Measurements from ENCODE around the gene OAS2. TPM values are rescaled to one million over a fixed set of nuclear protein-coding genes. Genes with fewer than 3 reads are reported as not detected.

Gene OAS2
- total RNA-seq, 2 donors from 2014 or later = 1.6 to 2.3 TPM

DNA sequence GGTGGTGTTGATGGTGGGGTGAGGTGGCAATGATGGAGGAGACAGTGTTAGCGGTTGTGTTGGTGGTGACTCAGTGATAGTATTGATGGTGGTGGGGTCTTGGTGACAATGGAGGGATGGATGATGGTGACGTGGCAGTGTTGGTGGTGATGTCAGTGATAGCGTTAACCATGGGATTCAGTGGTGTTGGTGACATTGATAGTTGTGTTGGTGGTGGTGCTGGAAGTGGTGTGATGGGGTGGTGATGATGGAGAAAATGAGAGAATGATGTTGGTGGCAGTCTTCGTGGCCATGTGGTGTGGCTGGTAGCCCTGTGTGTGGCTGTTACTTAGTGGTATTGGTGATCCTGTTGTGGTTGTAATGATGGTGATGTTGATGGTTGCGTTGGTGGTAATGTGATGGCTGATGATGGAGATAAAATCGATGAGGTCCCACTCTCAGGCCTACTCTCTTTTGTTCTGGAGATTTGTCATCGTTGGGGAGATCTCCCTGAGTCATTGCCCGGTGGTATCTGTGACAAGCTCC lies 80.8 kb downstream of the OAS2 start:
- no peak for DNase-seq
- H3K4me1 ChIP-seq = peaks cover 19% of the 10 kb centered on the region
- H3K27me3 ChIP-seq = peaks cover 0 to 7% of the 10 kb centered on the region in 2 donors
- TF ChIP-seq POLR2A (IDR thresholded peaks at IDR 0.05) = no peak
- TF ChIP-seq, protein P1, sequence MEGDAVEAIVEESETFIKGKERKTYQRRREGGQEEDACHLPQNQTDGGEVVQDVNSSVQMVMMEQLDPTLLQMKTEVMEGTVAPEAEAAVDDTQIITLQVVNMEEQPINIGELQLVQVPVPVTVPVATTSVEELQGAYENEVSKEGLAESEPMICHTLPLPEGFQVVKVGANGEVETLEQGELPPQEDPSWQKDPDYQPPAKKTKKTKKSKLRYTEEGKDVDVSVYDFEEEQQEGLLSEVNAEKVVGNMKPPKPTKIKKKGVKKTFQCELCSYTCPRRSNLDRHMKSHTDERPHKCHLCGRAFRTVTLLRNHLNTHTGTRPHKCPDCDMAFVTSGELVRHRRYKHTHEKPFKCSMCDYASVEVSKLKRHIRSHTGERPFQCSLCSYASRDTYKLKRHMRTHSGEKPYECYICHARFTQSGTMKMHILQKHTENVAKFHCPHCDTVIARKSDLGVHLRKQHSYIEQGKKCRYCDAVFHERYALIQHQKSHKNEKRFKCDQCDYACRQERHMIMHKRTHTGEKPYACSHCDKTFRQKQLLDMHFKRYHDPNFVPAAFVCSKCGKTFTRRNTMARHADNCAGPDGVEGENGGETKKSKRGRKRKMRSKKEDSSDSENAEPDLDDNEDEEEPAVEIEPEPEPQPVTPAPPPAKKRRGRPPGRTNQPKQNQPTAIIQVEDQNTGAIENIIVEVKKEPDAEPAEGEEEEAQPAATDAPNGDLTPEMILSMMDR (IDR thresholded peaks at IDR 0.05) = no peak
- no peak for ATAC-seq
- H3K9me3 ChIP-seq = no peaks in the 10 kb centered on the region
- no peak overlapping the region for H3K27ac ChIP-seq
- no peak overlapping the region for H3K4me3 ChIP-seq
- intact Hi-C loops (cut with DNase I) = loop anchor here (5.0 kb wide), 1 partner anchor 33 kb away; no protein-coding TSS in a partner anchor
- WGBS, 2 donors = 84 to 89% methylated on average over 8 of the region's 8 CpGs
- no peaks in the 10 kb centered on the region for H3K36me3 ChIP-seq (replicated peaks in 1 of 2; ENCODE audit: insufficient read depth in 1 of 2, low read depth in 2 of 2)

DNA sequence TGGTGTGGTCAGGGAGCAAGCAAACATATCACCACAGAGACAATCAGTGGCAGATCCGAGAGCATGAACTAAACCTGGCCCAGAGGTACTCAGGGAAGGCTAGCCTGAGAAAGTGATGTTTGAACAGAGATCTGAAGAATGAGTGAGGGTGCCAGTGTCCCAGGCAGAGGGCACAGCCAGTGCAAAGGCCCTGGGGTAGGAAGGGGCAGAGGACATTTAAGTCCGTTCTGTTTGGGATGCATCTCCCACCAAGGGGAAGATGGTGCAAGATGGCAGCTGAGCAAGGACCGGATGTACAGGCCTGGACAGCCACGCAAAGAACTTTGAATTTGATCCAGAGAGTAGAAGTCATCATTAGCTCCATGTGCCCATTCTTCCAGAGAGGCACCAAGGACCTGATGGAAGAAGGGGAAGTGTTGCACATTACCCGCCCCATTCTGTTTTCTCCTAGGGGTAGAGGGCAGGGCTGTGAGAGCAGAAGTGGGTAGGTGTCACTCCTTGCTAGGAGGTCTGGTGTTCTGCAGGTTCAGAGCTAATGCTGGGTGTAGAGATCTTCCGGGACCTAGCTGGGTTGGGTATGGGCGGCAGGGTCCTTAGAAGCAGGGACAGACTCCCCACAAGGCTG lies 82.1 kb downstream of the OAS2 start:
- WGBS, 2 donors = 85 to 94% methylated on average over 7 of the region's 7 CpGs
- H3K36me3 ChIP-seq (replicated peaks in 1 of 2; ENCODE audit: insufficient read depth in 1 of 2, low read depth in 2 of 2) = no peaks in the 10 kb centered on the region
- intact Hi-C loops (cut with DNase I) = no loop called here
- H3K27me3 ChIP-seq = peaks cover 0 to 7% of the 10 kb centered on the region in 2 donors
- DNase-seq = no peak
- H3K9me3 ChIP-seq = no peaks in the 10 kb centered on the region
- peaks cover 19% of the 10 kb centered on the region for H3K4me1 ChIP-seq
- no peak overlapping the region for H3K4me3 ChIP-seq
- H3K27ac ChIP-seq = no peak overlapping the region
- no peak for TF ChIP-seq POLR2A (IDR thresholded peaks at IDR 0.05)
- TF ChIP-seq, protein P1 (IDR thresholded peaks at IDR 0.05) = no peak
- ATAC-seq = no peak

DNA sequence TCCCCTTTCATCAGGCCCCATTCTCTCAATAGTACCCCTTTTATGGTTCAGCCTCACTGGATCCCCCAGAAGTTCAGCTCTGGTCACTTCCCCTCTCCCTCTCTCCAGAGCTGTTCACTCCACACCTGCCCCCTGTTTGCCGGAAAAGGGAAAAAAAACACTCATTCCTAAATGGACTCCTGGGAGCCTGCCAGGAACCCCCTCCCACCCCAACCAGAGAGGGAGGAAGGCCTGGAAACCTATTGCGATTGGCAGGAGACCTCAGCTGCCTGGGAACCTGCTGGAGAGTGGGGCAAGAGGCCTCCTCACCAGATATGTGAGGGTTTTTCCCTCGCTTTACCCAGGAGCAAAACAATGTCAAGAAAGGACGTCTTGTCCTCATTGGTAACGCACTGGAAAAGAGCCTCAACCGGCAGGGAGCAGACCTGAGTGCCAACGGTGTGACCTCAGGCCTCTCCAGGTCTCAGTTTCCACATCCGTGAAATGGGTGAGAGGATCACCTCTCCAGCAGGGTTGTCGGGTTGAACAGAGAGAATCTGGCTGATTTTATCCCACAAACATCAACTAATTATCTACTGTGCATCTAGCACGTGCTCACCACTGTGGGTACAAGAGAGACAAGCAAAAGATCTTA lies 82.9 kb downstream of the OAS2 start:
- peaks cover 0 to 6% of the 10 kb centered on the region in 2 donors for H3K27me3 ChIP-seq
- no peak for DNase-seq
- ATAC-seq = no peak

More for the DNA sequence above, 82.9 kb downstream of the OAS2 start:
- intact Hi-C loops (cut with DNase I) = no loop called here
- no peak overlapping the region for H3K4me3 ChIP-seq
- H3K9me3 ChIP-seq = no peaks in the 10 kb centered on the region
- 64 to 73% methylated on average over 10 of the region's 10 CpGs for WGBS, 2 donors
- no peak overlapping the region for H3K27ac ChIP-seq
- no peaks in the 10 kb centered on the region for H3K36me3 ChIP-seq (replicated peaks in 1 of 2; ENCODE audit: insufficient read depth in 1 of 2, low read depth in 2 of 2)
- H3K4me1 ChIP-seq = peaks cover 18% of the 10 kb centered on the region
- TF ChIP-seq, protein P1 (IDR thresholded peaks at IDR 0.05) = no peak
- no peak for TF ChIP-seq POLR2A (IDR thresholded peaks at IDR 0.05)

Other genes with a start within 250 kb of the OAS2 start
- gene RPH3A, start 186.8 kb upstream of the OAS2 start, total RNA-seq = not detected
- 1 to 10 TPM; 4.3 to 7.8 TPM for gene OAS1, start 71.6 kb upstream of the OAS2 start, total RNA-seq
- gene OAS3, start 40.0 kb upstream of the OAS2 start, total RNA-seq = 10 to 100 TPM in 1 of 2 donors, 1 to 10 TPM in 1; 2.3 to 18.1 TPM
- 10 to 100 TPM; 11.9 to 17.5 TPM for gene DTX1, start 78.2 kb downstream of the OAS2 start, total RNA-seq
- 1 to 10 TPM in 1 of 2 donors, under 1 TPM in 1; 0.66 to 2.1 TPM for gene RASAL1, start 157.2 kb downstream of the OAS2 start, total RNA-seq
- under 1 TPM in 1 of 2 donors, not detected in 1; 0.99 TPM for gene CFAP73, start 171.2 kb downstream of the OAS2 start, total RNA-seq
- gene DDX54, start 207.0 kb downstream of the OAS2 start, total RNA-seq = 10 to 100 TPM; 52.7 TPM
- gene RITA1, start 207.2 kb downstream of the OAS2 start, total RNA-seq = 10 to 100 TPM in 1 of 2 donors, 1 to 10 TPM in 1; 6.9 to 15.3 TPM
- gene TPCN1, start 242.9 kb downstream of the OAS2 start, total RNA-seq = 10 to 100 TPM; 45.1 to 78.4 TPM

Measured in body of pancreas (tissue), 4 donors.